Stimulated activated naive CD4-positive, alpha-beta T cell treated with Interleukin-2 at 50 U/mL for 16 hours (primary cell): Measurements from ENCODE around the gene NRXN2.
"Not testable (repeated sequence)": the region's sequence is repeated elsewhere in the genome, so short reads cannot be mapped to it uniquely, and the experiment has no call there.

Experiments used
- DNase-seq: peaks from one replicate; lab custom pipeline; 2025; lab: John Stamatoyannopoulos, UW

Gene NRXN2

GRCh38 chr11:64721359-64721699 is 1.7 kb downstream of the NRXN2 start:
- DNase-seq, result no peak

- DNase-seq, result no peak
These were observed 2.2 kb downstream of the NRXN2 start for GRCh38 chr11:64720640-64721358.

GRCh38 chr11:64720167-64720566 is 2.8 kb downstream of the NRXN2 start:
- no peak for DNase-seq

- DNase-seq, result no peak
These were observed 3.6 kb downstream of the NRXN2 start for GRCh38 chr11:64719406-64719805.

GRCh38 chr11:64718780-64719124 is 4.2 kb downstream of the NRXN2 start:
- no peak for DNase-seq

GRCh38 chr11:64718084-64718779 is 4.8 kb downstream of the NRXN2 start:
- DNase-seq, result no peak

GRCh38 chr11:64717268-64717578 is 5.8 kb downstream of the NRXN2 start:
- DNase-seq, result no peak

GRCh38 chr11:64716473-64717267 is 6.3 kb downstream of the NRXN2 start:
- DNase-seq, result no peak

GRCh38 chr11:64715756-64716472 is 7.1 kb downstream of the NRXN2 start:
- DNase-seq, result no peak

GRCh38 chr11:64715110-64715509 is 7.9 kb downstream of the NRXN2 start:
- no peak for DNase-seq

- DNase-seq, result no peak
These were observed 8.3 kb downstream of the NRXN2 start for GRCh38 chr11:64714666-64715065.

GRCh38 chr11:64713781-64714363 is 9.1 kb downstream of the NRXN2 start:
- DNase-seq, result no peak

GRCh38 chr11:64713016-64713707 is 9.8 kb downstream of the NRXN2 start:
- no peak for DNase-seq

- no peak for DNase-seq
These were observed 10.5 kb downstream of the NRXN2 start for GRCh38 chr11:64712430-64713015.

GRCh38 chr11:64711956-64712362 is 11.0 kb downstream of the NRXN2 start:
- DNase-seq, result no peak

- DNase-seq, result no peak
These were observed 11.7 kb downstream of the NRXN2 start for GRCh38 chr11:64711138-64711955.

- no peak for DNase-seq
These were observed 12.4 kb downstream of the NRXN2 start for GRCh38 chr11:64710418-64711137.

- DNase-seq, result no peak
These were observed 17.5 kb downstream of the NRXN2 start for GRCh38 chr11:64705501-64705900.

GRCh38 chr11:64703048-64703447 is 19.9 kb downstream of the NRXN2 start:
- DNase-seq, result no peak

GRCh38 chr11:64701956-64702355 is 21.0 kb downstream of the NRXN2 start:
- not testable (repeated sequence) for DNase-seq
